IPS-15b (cell line): ENCODE measurements around the gene PCCA.
A peak's percentile ranks its signal among the peaks of the same experiment; 100 is the strongest.
"Not testable (repeated sequence)": the region's sequence is repeated elsewhere in the genome, so short reads cannot be mapped to it uniquely, and the experiment has no call there.

Experiments
- H3K27me3 ChIP-seq: one replicate; pipeline ENCODE4 v1.6.1; 2013; ENCODE audit warnings: low read length; ENCODE audit not compliant: control insufficient read depth, insufficient read depth
- H3K36me3 ChIP-seq: one replicate; pipeline ENCODE4 v1.6.1; 2013; ENCODE audit warnings: low read length; ENCODE audit not compliant: control insufficient read depth, insufficient read depth
- H3K4me1 ChIP-seq: one replicate; pipeline ENCODE4 v1.6.1; 2013; ENCODE audit warnings: mild to moderate bottlenecking, low read length; ENCODE audit not compliant: control insufficient read depth, insufficient read depth
- H3K4me3 ChIP-seq: one replicate; pipeline ENCODE4 v1.5.1; 2013; ENCODE audit warnings: low read depth, low read length
- H3K9ac ChIP-seq: one replicate; pipeline ENCODE4 v1.6.1; 2013; ENCODE audit warnings: low read depth, mild to moderate bottlenecking, low read length
- H3K9me3 ChIP-seq: one replicate; pipeline ENCODE4 v1.6.1; 2013; ENCODE audit warnings: mild to moderate bottlenecking, low read length; ENCODE audit not compliant: control insufficient read depth, insufficient read depth

PCCA gene

GRCh38 chr13:100561158-100561499 lies 472.2 kb downstream of the PCCA start:
- Histone ChIP-seq H3K4me1 (no peaks in the 10 kb centered on the region), H3K27me3 (no peaks in the 10 kb centered on the region), H3K9me3 (no peaks in the 10 kb centered on the region), H3K4me3 (no peak overlapping the region), H3K36me3 (no peaks in the 10 kb centered on the region), H3K9ac (no peak overlapping the region)

- H3K27me3 ChIP-seq, result no peaks in the 10 kb centered on the region
- no peak overlapping the region for H3K4me3 ChIP-seq
- no peaks in the 10 kb centered on the region for H3K36me3 ChIP-seq
- H3K9ac ChIP-seq, result no peak overlapping the region
- H3K4me1 ChIP-seq, result no peaks in the 10 kb centered on the region
- H3K9me3 ChIP-seq, result no peaks in the 10 kb centered on the region
Measured at GRCh38 chr13:100561599-100562204, 472.8 kb downstream of the PCCA start.

GRCh38 chr13:100563779-100564178 lies 474.9 kb downstream of the PCCA start:
- no peaks in the 10 kb centered on the region for H3K36me3 ChIP-seq
- H3K27me3 ChIP-seq, result no peaks in the 10 kb centered on the region

GRCh38 chr13:100564444-100565223 lies 475.7 kb downstream of the PCCA start:
- Histone ChIP-seq H3K36me3 (no peaks in the 10 kb centered on the region), H3K27me3 (no peaks in the 10 kb centered on the region), H3K4me1 (no peaks in the 10 kb centered on the region), H3K9ac (peak overlapping the region; percentile 9), H3K9me3 (no peaks in the 10 kb centered on the region), H3K4me3 (no peak overlapping the region)

More at GRCh38 chr13:100563779-100564178, 474.9 kb downstream of the PCCA start:
- Histone ChIP-seq H3K4me3 (no peak overlapping the region), H3K4me1 (no peaks in the 10 kb centered on the region), H3K9ac (no peak overlapping the region), H3K9me3 (no peaks in the 10 kb centered on the region)

GRCh38 chr13:100565286-100565685 lies 476.4 kb downstream of the PCCA start:
- Histone ChIP-seq H3K36me3 (no peaks in the 10 kb centered on the region), H3K4me3 (no peak overlapping the region), H3K27me3 (no peaks in the 10 kb centered on the region), H3K4me1 (no peaks in the 10 kb centered on the region), H3K9me3 (no peaks in the 10 kb centered on the region), H3K9ac (no peak overlapping the region)

- no peaks in the 10 kb centered on the region for H3K4me1 ChIP-seq
- no peak overlapping the region for H3K9ac ChIP-seq
- no peak overlapping the region for H3K4me3 ChIP-seq
- no peaks in the 10 kb centered on the region for H3K36me3 ChIP-seq
- no peaks in the 10 kb centered on the region for H3K27me3 ChIP-seq
- H3K9me3 ChIP-seq, result no peaks in the 10 kb centered on the region
Measured at GRCh38 chr13:100566543-100566942, 477.6 kb downstream of the PCCA start.

- H3K9ac ChIP-seq, result no peak overlapping the region
Measured at GRCh38 chr13:100573121-100573520, 484.2 kb downstream of the PCCA start.

GRCh38 chr13:100577239-100577638 lies 488.3 kb downstream of the PCCA start:
- H3K9me3 ChIP-seq, H3K9ac ChIP-seq, H3K36me3 ChIP-seq, H3K4me3 ChIP-seq, H3K4me1 ChIP-seq, H3K27me3 ChIP-seq: not testable (repeated sequence)

More at GRCh38 chr13:100573121-100573520, 484.2 kb downstream of the PCCA start:
- Histone ChIP-seq H3K4me1 (no peaks in the 10 kb centered on the region), H3K36me3 (no peaks in the 10 kb centered on the region), H3K27me3 (no peaks in the 10 kb centered on the region), H3K4me3 (no peak overlapping the region), H3K9me3 (no peaks in the 10 kb centered on the region)
